Ovary (tissue), 3 donors: ENCODE measurements around the gene TSPO.

Source experiments
- CTCF ChIP-seq, 3 donors: fragments of 450-650 bp in 2 of 3; fragments of 200-600 bp in 1 of 3; IDR thresholded peaks; one replicate each; pipeline versions ENCODE4 v1.5.1 to v1.8.0; 2016 to 2022; ENCODE audit warnings: antibody characterized with exemption in 3 of 3, mild to moderate bottlenecking in 1 of 3
- POLR2A ChIP-seq: fragments of 450-650 bp; IDR thresholded peaks from one replicate; pipeline ENCODE4 v1.6.1; 2017; ENCODE audit warnings: antibody characterized with exemption, mild to moderate bottlenecking, moderate library complexity
- donor health status: DM: no; HTN: no; CAD: no.

- TF ChIP-seq CTCF (IDR thresholded peaks at IDR 0.05) (no peak), POLR2A (no peak)
Measured at GRCh38 chr22:43173976-43174720, 22.8 kb downstream of the TSPO start.
